ENCODE results near the gene WDR91.

- no peak for TF ChIP-seq RAD21 (conservative IDR thresholded peaks at IDR 0.05 in 1 of 2, IDR thresholded peaks at IDR 0.05 in 1 of 2)
- no peak for TF ChIP-seq PBX3 (IDR thresholded peaks at IDR 0.05)
- no peak for TF ChIP-seq CTCF (IDR thresholded peaks at IDR 0.05)
- no peak for TF ChIP-seq MAFK (IDR thresholded peaks at IDR 0.05; ENCODE audit: partially characterized antibody)
- no peak for TF ChIP-seq POLR2A (IDR thresholded peaks at IDR 0.05; ENCODE audit: low read length)
Observed at GRCh38 chr7:135233570-135233969, 22.2 kb upstream of the WDR91 start, which contains the start of gene STRA8.
